HPDE6-E6E7 (cell line): Measurements from ENCODE around the gene SMURF2.
"Not testable (repeated sequence)": the region's sequence is repeated elsewhere in the genome, so short reads cannot be mapped to it uniquely, and the experiment has no call there.

ENCODE experiments used
- DNase-seq: peaks from one replicate; pipeline ENCODE4 v3.0.0; 2011; ENCODE audit warnings: missing footprints; ENCODE audit errors: extremely low spot score

The SMURF2 gene

GRCh38 chr17:64632606-64633005 lies 29.5 kb downstream of the SMURF2 start:
- no peak for DNase-seq

- DNase-seq: no peak
Observed at GRCh38 chr17:64632194-64632593, 29.9 kb downstream of the SMURF2 start.

GRCh38 chr17:64630309-64631223 lies 31.5 kb downstream of the SMURF2 start:
- DNase-seq: no peak

GRCh38 chr17:64628641-64629040 lies 33.5 kb downstream of the SMURF2 start:
- no peak for DNase-seq

GRCh38 chr17:64627797-64628196 lies 34.3 kb downstream of the SMURF2 start:
- no peak for DNase-seq

GRCh38 chr17:64626827-64627226 lies 35.3 kb downstream of the SMURF2 start:
- DNase-seq: no peak

- no peak for DNase-seq
Observed at GRCh38 chr17:64625541-64625940, 36.6 kb downstream of the SMURF2 start.

- peak; percentile 82 for DNase-seq
Observed at GRCh38 chr17:64622931-64623654, 39.0 kb downstream of the SMURF2 start.

GRCh38 chr17:64621772-64622171 lies 40.3 kb downstream of the SMURF2 start:
- DNase-seq: no peak

GRCh38 chr17:64618848-64619247 lies 43.3 kb downstream of the SMURF2 start:
- DNase-seq: no peak

GRCh38 chr17:64617125-64617780 lies 44.9 kb downstream of the SMURF2 start:
- DNase-seq: no peak

GRCh38 chr17:64615028-64615677 lies 47.0 kb downstream of the SMURF2 start:
- no peak for DNase-seq

GRCh38 chr17:64614266-64615027 lies 47.7 kb downstream of the SMURF2 start:
- no peak for DNase-seq

GRCh38 chr17:64611369-64611768 lies 50.7 kb downstream of the SMURF2 start:
- DNase-seq: no peak

- not testable (repeated sequence) for DNase-seq
Observed at GRCh38 chr17:64610244-64610643, 51.9 kb downstream of the SMURF2 start.

- DNase-seq: no peak
Observed at GRCh38 chr17:64608571-64608981, 53.5 kb downstream of the SMURF2 start.

- no peak for DNase-seq
Observed at GRCh38 chr17:64607862-64608565, 54.1 kb downstream of the SMURF2 start.

GRCh38 chr17:64604532-64604931 lies 57.6 kb downstream of the SMURF2 start:
- DNase-seq: not testable (repeated sequence)

GRCh38 chr17:64603987-64604386 lies 58.1 kb downstream of the SMURF2 start:
- no peak for DNase-seq

- no peak for DNase-seq
Observed at GRCh38 chr17:64599827-64600226, 62.3 kb downstream of the SMURF2 start.
